Measurements from ENCODE around the gene C8G. TPM values are rescaled to one million over a fixed set of nuclear protein-coding genes. Genes with fewer than 3 reads are reported as not detected.

The C8G gene
- polyA plus RNA-seq, 1 donor, result 36.0 TPM

- Histone ChIP-seq H3K27ac (ENCODE audit: low read length) (no peak overlapping the region), H3K36me3 (ENCODE audit: control insufficient read depth, insufficient read depth, low read length) (peaks cover 6% of the 10 kb centered on the region), H3K27me3 (ENCODE audit: control insufficient read depth, insufficient read depth, low read length) (peaks cover 44% of the 10 kb centered on the region), H3K9me3 (ENCODE audit: control insufficient read depth, low read depth, low read length) (peaks cover 13% of the 10 kb centered on the region), H3K4me3 (ENCODE audit: low read length) (no peak overlapping the region), H3K4me1 (ENCODE audit: control insufficient read depth, insufficient read depth, low read length) (peaks cover 36% of the 10 kb centered on the region)
- peak in 1 of 2 donors; percentile 46 for DNase-seq
- no CpG with 5 or more reads among the region's 40 CpGs for whole genome bisulfite sequencing (ENCODE audit: insufficient coverage, low lambda C conversion rate)
Observed at GRCh38 chr9:136994888-136995230, 49.8 kb downstream of the C8G start.

- no peak overlapping the region for H3K4me3 ChIP-seq (ENCODE audit: low read length)
- H3K27me3 ChIP-seq (ENCODE audit: control insufficient read depth, insufficient read depth, low read length), result peaks cover 44% of the 10 kb centered on the region
- H3K9me3 ChIP-seq (ENCODE audit: control insufficient read depth, low read depth, low read length), result peaks cover 13% of the 10 kb centered on the region
- peaks cover 6% of the 10 kb centered on the region for H3K36me3 ChIP-seq (ENCODE audit: control insufficient read depth, insufficient read depth, low read length)
- DNase-seq, result peak in 1 of 2 donors; percentile 44
- H3K4me1 ChIP-seq (ENCODE audit: control insufficient read depth, insufficient read depth, low read length), result peaks cover 36% of the 10 kb centered on the region
- no CpG with 5 or more reads among the region's 30 CpGs for WGBS (ENCODE audit: insufficient coverage, low lambda C conversion rate)
- no peak overlapping the region for H3K27ac ChIP-seq (ENCODE audit: low read length)
Observed at GRCh38 chr9:136995362-136995761, 50.3 kb downstream of the C8G start.

- Histone ChIP-seq H3K27me3 (ENCODE audit: control insufficient read depth, insufficient read depth, low read length) (peaks cover 44% of the 10 kb centered on the region), H3K4me1 (ENCODE audit: control insufficient read depth, insufficient read depth, low read length) (peaks cover 36% of the 10 kb centered on the region)
- no peak for DNase-seq
Observed at GRCh38 chr9:136995772-136996311, 50.8 kb downstream of the C8G start.

More at GRCh38 chr9:136995772-136996311, 50.8 kb downstream of the C8G start:
- Histone ChIP-seq H3K4me3 (ENCODE audit: low read length) (no peak overlapping the region), H3K9me3 (ENCODE audit: control insufficient read depth, low read depth, low read length) (peaks cover 13% of the 10 kb centered on the region), H3K27ac (ENCODE audit: low read length) (no peak overlapping the region), H3K36me3 (ENCODE audit: control insufficient read depth, insufficient read depth, low read length) (peaks cover 6% of the 10 kb centered on the region)
- no CpG with 5 or more reads among the region's 12 CpGs for WGBS (ENCODE audit: insufficient coverage, low lambda C conversion rate)

Other genes starting within 250 kb of the C8G start
- 13.3 TPM for gene DIPK1B, start 232.7 kb upstream of the C8G start, polyA plus RNA-seq
- 7.8 TPM for gene LCN10, start 202.3 kb upstream of the C8G start, polyA plus RNA-seq
- gene LCN6, start 196.7 kb upstream of the C8G start, polyA plus RNA-seq, result 2.8 TPM
- 0.06 TPM for gene LCN8, start 187.0 kb upstream of the C8G start, polyA plus RNA-seq
- 14.0 TPM for gene LCN15, start 180.7 kb upstream of the C8G start, polyA plus RNA-seq
- 324 TPM for gene TMEM141, start 153.9 kb upstream of the C8G start, polyA plus RNA-seq
- gene CCDC183, start 148.9 kb upstream of the C8G start, polyA plus RNA-seq, result 27.4 TPM
- gene RABL6, start 137.3 kb upstream of the C8G start, polyA plus RNA-seq, result 97.3 TPM
- 10.4 TPM for gene AJM1, start 102.8 kb upstream of the C8G start, polyA plus RNA-seq
- 312 TPM for gene PHPT1, start 95.8 kb upstream of the C8G start, polyA plus RNA-seq
- 772 TPM for gene MAMDC4, start 92.9 kb upstream of the C8G start, polyA plus RNA-seq
- 585 TPM for gene EDF1, start 78.9 kb upstream of the C8G start, polyA plus RNA-seq
- 18.5 TPM for gene TRAF2, start 58.7 kb upstream of the C8G start, polyA plus RNA-seq
- 86.8 TPM for gene FBXW5, start 505 bp upstream of the C8G start, polyA plus RNA-seq
- 121 TPM for gene LCN12, start 7.0 kb downstream of the C8G start, polyA plus RNA-seq
- gene PTGDS, start 32.3 kb downstream of the C8G start, polyA plus RNA-seq, result 4.6 TPM
- gene LCNL1, start 37.8 kb downstream of the C8G start, polyA plus RNA-seq, result 0.09 TPM
- gene PAXX, start 47.2 kb downstream of the C8G start, polyA plus RNA-seq, result 38.9 TPM
- gene CLIC3, start 51.3 kb downstream of the C8G start, polyA plus RNA-seq, result 3.6 TPM
- gene ABCA2, start 83.0 kb downstream of the C8G start, polyA plus RNA-seq, result 25.3 TPM
- 0.69 TPM for gene FUT7, start 86.8 kb downstream of the C8G start, polyA plus RNA-seq
- gene NPDC1, start 100.9 kb downstream of the C8G start, polyA plus RNA-seq, result 42.7 TPM
- gene ENTPD2, start 108.8 kb downstream of the C8G start, polyA plus RNA-seq, result 9.9 TPM
- 12.1 TPM for gene SAPCD2, start 125.3 kb downstream of the C8G start, polyA plus RNA-seq
- gene UAP1L1, start 132.3 kb downstream of the C8G start, polyA plus RNA-seq, result 32.4 TPM
- 39.5 TPM for gene MAN1B1, start 141.7 kb downstream of the C8G start, polyA plus RNA-seq
- 196 TPM for gene DPP7, start 169.5 kb downstream of the C8G start, polyA plus RNA-seq
- 2.6 TPM for gene GRIN1, start 193.9 kb downstream of the C8G start, polyA plus RNA-seq
- 12.0 TPM for gene LRRC26, start 224.8 kb downstream of the C8G start, polyA plus RNA-seq
- gene TMEM210, start 226.8 kb downstream of the C8G start, polyA plus RNA-seq, result not detected
- 47.0 TPM for gene ANAPC2, start 243.3 kb downstream of the C8G start, polyA plus RNA-seq
- gene SSNA1, start 243.4 kb downstream of the C8G start, polyA plus RNA-seq, result 66.0 TPM